Measurements from ENCODE around the gene YY1.

The YY1 gene

GRCh38 chr14:100211366-100211765 lies 27.6 kb upstream of the YY1 start:
- TF ChIP-seq GATA1 (IDR thresholded peaks at IDR 0.05; ENCODE audit: low read depth, low read length): no peak
- DNase-seq: no peak

GRCh38 chr14:100211893-100212292 lies 27.1 kb upstream of the YY1 start:
- no peak for TF ChIP-seq POLR2A (IDR thresholded peaks at IDR 0.05; ENCODE audit: low read length)
- TF ChIP-seq GATA1 (IDR thresholded peaks at IDR 0.05; ENCODE audit: low read depth, low read length): no peak
- no peak for DNase-seq

GRCh38 chr14:100212476-100213333 lies 26.2 kb upstream of the YY1 start:
- TF ChIP-seq POLR2A (IDR thresholded peaks at IDR 0.05; ENCODE audit: low read length) (no peak), GATA1 (IDR thresholded peaks at IDR 0.05; ENCODE audit: low read depth, low read length) (no peak)
- peak; percentile 39 for DNase-seq

GRCh38 chr14:100213587-100213955 lies 25.4 kb upstream of the YY1 start:
- TF ChIP-seq GATA1 (IDR thresholded peaks at IDR 0.05; ENCODE audit: low read depth, low read length): no peak
- no peak for TF ChIP-seq POLR2A (IDR thresholded peaks at IDR 0.05; ENCODE audit: low read length)
- peak; percentile 44 to 53 for DNase-seq

- DNase-seq: peak; percentile 94 to 96
- TF ChIP-seq GATA1 (IDR thresholded peaks at IDR 0.05; ENCODE audit: low read depth, low read length) (no peak), POLR2A (IDR thresholded peaks at IDR 0.05; ENCODE audit: low read length) (peak; percentile 87)
Measured at GRCh38 chr14:100213956-100214769, 24.8 kb upstream of the YY1 start.

GRCh38 chr14:100214770-100215083 lies 24.2 kb upstream of the YY1 start:
- peak; percentile 93 to 94 for DNase-seq
- TF ChIP-seq POLR2A (IDR thresholded peaks at IDR 0.05; ENCODE audit: low read length): no peak
- no peak for TF ChIP-seq GATA1 (IDR thresholded peaks at IDR 0.05; ENCODE audit: low read depth, low read length)

GRCh38 chr14:100215330-100215885 lies 23.5 kb upstream of the YY1 start:
- no peak for TF ChIP-seq POLR2A (IDR thresholded peaks at IDR 0.05; ENCODE audit: low read length)
- TF ChIP-seq GATA1 (IDR thresholded peaks at IDR 0.05; ENCODE audit: low read depth, low read length): no peak

GRCh38 chr14:100219126-100219785 lies 19.7 kb upstream of the YY1 start:
- TF ChIP-seq GATA1 (IDR thresholded peaks at IDR 0.05; ENCODE audit: low read depth, low read length) (no peak), POLR2A (IDR thresholded peaks at IDR 0.05; ENCODE audit: low read length) (no peak)
- no peak for DNase-seq

More at GRCh38 chr14:100215330-100215885, 23.5 kb upstream of the YY1 start:
- DNase-seq: peak; percentile 31 to 51

- DNase-seq: peak; percentile 70 to 83
- TF ChIP-seq POLR2A (IDR thresholded peaks at IDR 0.05; ENCODE audit: low read length): no peak
- no peak for TF ChIP-seq GATA1 (IDR thresholded peaks at IDR 0.05; ENCODE audit: low read depth, low read length)
Measured at GRCh38 chr14:100221533-100222223, 17.3 kb upstream of the YY1 start.

GRCh38 chr14:100222224-100223093 lies 16.5 kb upstream of the YY1 start:
- TF ChIP-seq POLR2A (IDR thresholded peaks at IDR 0.05; ENCODE audit: low read length) (no peak), GATA1 (IDR thresholded peaks at IDR 0.05; ENCODE audit: low read depth, low read length) (no peak)
- DNase-seq: no peak

- TF ChIP-seq POLR2A (IDR thresholded peaks at IDR 0.05; ENCODE audit: low read length) (no peak), GATA1 (IDR thresholded peaks at IDR 0.05; ENCODE audit: low read depth, low read length) (no peak)
- peak; percentile 41 to 49 for DNase-seq
Measured at GRCh38 chr14:100223332-100224201, 15.4 kb upstream of the YY1 start.
